Measurements from ENCODE around the gene GOSR1. TPM values are rescaled to one million over a fixed set of nuclear protein-coding genes. Genes with fewer than 3 reads are reported as not detected.
A peak's percentile ranks its signal among the peaks of the same experiment; 100 is the strongest.
"Not testable (repeated sequence)": the region's sequence is repeated elsewhere in the genome, so short reads cannot be mapped to it uniquely, and the experiment has no call there.

The GOSR1 gene
- total RNA-seq, 1 experiment from 2014 or later, result 30.1 TPM

GRCh38 chr17:30545024-30545423 is 67.8 kb downstream of the GOSR1 start:
- no peak for DNase-seq (ENCODE audit: low spot score)

- no peak for DNase-seq (ENCODE audit: low spot score)
Measured at GRCh38 chr17:30547778-30548573, 70.8 kb downstream of the GOSR1 start.

GRCh38 chr17:30549181-30549580 is 72.0 kb downstream of the GOSR1 start:
- DNase-seq (ENCODE audit: low spot score), result not testable (repeated sequence)

- DNase-seq (ENCODE audit: low spot score), result no peak
Measured at GRCh38 chr17:30549864-30550511, 72.8 kb downstream of the GOSR1 start.

- peak; percentile 87 for DNase-seq (ENCODE audit: low spot score)
Measured at GRCh38 chr17:30550512-30551273, 73.5 kb downstream of the GOSR1 start.

- DNase-seq (ENCODE audit: low spot score), result not testable (repeated sequence)
Measured at GRCh38 chr17:30551274-30551995, 74.2 kb downstream of the GOSR1 start.

GRCh38 chr17:30551996-30552339 is 74.8 kb downstream of the GOSR1 start:
- no peak for DNase-seq (ENCODE audit: low spot score)

- no peak for DNase-seq (ENCODE audit: low spot score)
Measured at GRCh38 chr17:30552994-30553566, 75.9 kb downstream of the GOSR1 start.

GRCh38 chr17:30553823-30554440 is 76.7 kb downstream of the GOSR1 start:
- not testable (repeated sequence) for DNase-seq (ENCODE audit: low spot score)

GRCh38 chr17:30554839-30555751 is 77.9 kb downstream of the GOSR1 start:
- DNase-seq (ENCODE audit: low spot score), result peak; percentile 38

GRCh38 chr17:30555942-30556341 is 78.7 kb downstream of the GOSR1 start:
- no peak for DNase-seq (ENCODE audit: low spot score)

- no peak for DNase-seq (ENCODE audit: low spot score)
Measured at GRCh38 chr17:30556374-30557332, 79.4 kb downstream of the GOSR1 start.

- no peak for DNase-seq (ENCODE audit: low spot score)
Measured at GRCh38 chr17:30557916-30558685, 80.9 kb downstream of the GOSR1 start.

GRCh38 chr17:30558686-30559545 is 81.7 kb downstream of the GOSR1 start:
- DNase-seq (ENCODE audit: low spot score), result no peak

- DNase-seq (ENCODE audit: low spot score), result no peak
Measured at GRCh38 chr17:30559656-30560055, 82.4 kb downstream of the GOSR1 start.

- DNase-seq (ENCODE audit: low spot score), result not testable (repeated sequence)
Measured at GRCh38 chr17:30560117-30561026, 83.2 kb downstream of the GOSR1 start.
